Pancreas (tissue), 10 donors: ENCODE measurements around the gene NFIL3. TPM values are rescaled to one million over a fixed set of nuclear protein-coding genes. Genes with fewer than 3 reads are reported as not detected.

ENCODE experiments used
- ATAC-seq, 4 donors: fragments of 200-7000 bp; cut with Tn5 transposase; one replicate each; pipeline versions ENCODE4 v1.8.0 to v1.9.1; 2020; ENCODE audit warnings: mild to moderate bottlenecking in 4 of 4, moderate library complexity in 4 of 4
- DNase-seq, 6 donors: peaks; one replicate each; pipeline ENCODE4 v3.0.0-alpha.2; 2020
- FAIRE-seq: peaks from 2 replicates; lab custom pipeline; 2012; peaks lifted over from hg19 to GRCh38; lab: Jason Lieb, UNC
- H3K27ac ChIP-seq, 4 donors: fragments of 200-600 bp; sonication (generic); 1 replicate in 3 of 4; 2 replicates in 1 of 4; pipeline versions ENCODE4 v1.5.0 to v1.8.0; 2020
- H3K27me3 ChIP-seq, 4 donors: fragments of 200-600 bp; one replicate each; pipeline ENCODE4 v1.8.0; 2021
- H3K36me3 ChIP-seq, 3 donors: fragments of 200-600 bp; sonication (generic) in 1 of 3; one replicate each; pipeline versions ENCODE4 v1.5.0 to v1.8.0; 2020 to 2021
- H3K4me1 ChIP-seq, 3 donors: fragments of 200-600 bp; one replicate each; pipeline ENCODE4 v1.8.0; 2021
- H3K4me3 ChIP-seq, 4 donors: fragments of 200-600 bp; sonication (generic) in 2 of 4; one replicate each; pipeline versions ENCODE4 v1.5.0 to v1.8.0; 2020 to 2021
- H3K9me3 ChIP-seq, 4 donors: fragments of 200-600 bp; one replicate each; pipeline ENCODE4 v1.8.0; 2021
- WGBS, 2 donors: extraction: QIAGEN DNeasy Blood & Tissue Kit; methylation state at CpG; one replicate each; pipeline ENCODE4 v1.1.7; 2013; 5-methylcytosine and 5-hydroxymethylcytosine counted together
- intact Hi-C, 3 donors: fragments of 100-400 bp; cut with DNase I; formaldehyde crosslinking; loops; one replicate each; pipeline versions ENCODE4 v1.11.1 to v1.14.2; 2022
- polyA plus RNA-seq, 2 donors: library from polyadenylated mRNA; stranded (reverse); fragments of 200-250 nt; gene quantifications; one replicate each; pipeline ENCODE4 v1.2.3, GENCODE V29; 2013
- total RNA-seq, 6 donors: library from RNA; stranded (reverse); fragmentation: NEBNext Ultra II Directional in 4 of 6; extraction: Animal tissue kit (Norgen Biotek cat#: 25700) in 4 of 6; gene quantifications; one replicate each; pipeline versions ENCODE4 v1.2.1 to v1.2.4, GENCODE V29; 2021 to 2023
- TF ChIP-seq, protein P1 (sequence below), 4 donors: fragments of 200-600 bp; sonication (generic) in 3 of 4; IDR thresholded peaks; one replicate each; pipeline versions ENCODE4 v1.5.0 to v1.8.0; 2021; ENCODE audit warnings: antibody characterized with exemption in 4 of 4
- donor health status: healthy with polysubstance abuse.
- donor health status: DM: no; HTN: no; CAD: no; lungs with moderate emphysema.
- donor health status: DM: no; HTN: no; CAD: no.
- donor health status: control.
- donor health status: control.
- donor health status: Bipolar disorder and iron deficiency.
- donor health status: DM: yes; HTN: yes; CAD: no.
- donor health status: DM: no; HTN: no; CAD: no.
- donor health status: DM: no; HTN: no; CAD: no.
- donor health status: DM: yes; HTN: yes; CAD: no.

The NFIL3 gene
- total and polyA plus RNA-seq, 8 donors = 6.0 to 24.4 (median 10.8) TPM

DNA sequence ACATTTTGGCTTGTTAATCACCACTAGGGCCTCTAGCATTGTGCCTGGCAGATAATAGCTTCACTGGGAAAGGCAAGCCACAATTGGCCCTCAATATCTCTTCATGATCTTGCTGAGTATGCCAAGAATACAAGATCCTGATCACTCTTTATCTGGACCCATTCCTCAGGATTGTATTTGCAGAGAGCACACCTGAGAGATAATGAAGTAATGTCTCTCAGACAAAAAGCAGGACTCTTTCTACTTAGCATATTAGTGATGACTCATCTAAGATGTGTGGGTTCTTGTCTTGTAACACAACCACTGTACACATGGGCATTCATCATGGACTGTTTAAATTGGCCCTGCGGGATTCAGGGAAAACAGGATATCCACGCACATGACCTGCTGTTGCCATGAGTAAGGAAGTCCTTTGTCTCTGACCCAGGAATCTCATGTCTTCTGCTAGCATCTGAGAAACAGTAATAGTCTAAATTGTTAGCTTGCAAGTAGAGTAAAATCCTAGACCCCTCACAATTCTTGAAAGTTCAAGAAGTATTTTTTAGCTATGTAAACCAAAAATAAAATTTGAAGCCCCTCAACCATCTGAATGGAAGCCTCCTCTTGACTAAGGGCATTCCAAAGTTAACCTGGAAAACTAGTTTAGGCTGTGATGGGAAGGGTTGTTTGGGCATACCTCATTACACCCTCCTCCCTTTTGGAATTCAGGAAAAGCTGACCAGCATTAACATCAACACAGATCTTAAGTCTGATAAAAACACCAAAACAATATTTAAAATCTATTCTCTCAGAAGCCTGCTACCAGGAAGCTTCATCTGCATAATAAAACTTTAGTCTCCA is 28.0 kb upstream of the NFIL3 start:
- TF ChIP-seq, protein P1, sequence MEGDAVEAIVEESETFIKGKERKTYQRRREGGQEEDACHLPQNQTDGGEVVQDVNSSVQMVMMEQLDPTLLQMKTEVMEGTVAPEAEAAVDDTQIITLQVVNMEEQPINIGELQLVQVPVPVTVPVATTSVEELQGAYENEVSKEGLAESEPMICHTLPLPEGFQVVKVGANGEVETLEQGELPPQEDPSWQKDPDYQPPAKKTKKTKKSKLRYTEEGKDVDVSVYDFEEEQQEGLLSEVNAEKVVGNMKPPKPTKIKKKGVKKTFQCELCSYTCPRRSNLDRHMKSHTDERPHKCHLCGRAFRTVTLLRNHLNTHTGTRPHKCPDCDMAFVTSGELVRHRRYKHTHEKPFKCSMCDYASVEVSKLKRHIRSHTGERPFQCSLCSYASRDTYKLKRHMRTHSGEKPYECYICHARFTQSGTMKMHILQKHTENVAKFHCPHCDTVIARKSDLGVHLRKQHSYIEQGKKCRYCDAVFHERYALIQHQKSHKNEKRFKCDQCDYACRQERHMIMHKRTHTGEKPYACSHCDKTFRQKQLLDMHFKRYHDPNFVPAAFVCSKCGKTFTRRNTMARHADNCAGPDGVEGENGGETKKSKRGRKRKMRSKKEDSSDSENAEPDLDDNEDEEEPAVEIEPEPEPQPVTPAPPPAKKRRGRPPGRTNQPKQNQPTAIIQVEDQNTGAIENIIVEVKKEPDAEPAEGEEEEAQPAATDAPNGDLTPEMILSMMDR (IDR thresholded peaks at IDR 0.05) = no peak
- ATAC-seq (no peak), DNase-seq (no peak), FAIRE-seq (no peak)
- H3K9me3 ChIP-seq = no peaks in the 10 kb centered on the region
- intact Hi-C loops = no loop called here
- H3K4me1 ChIP-seq = no peaks in the 10 kb centered on the region
- no peaks in the 10 kb centered on the region for H3K27me3 ChIP-seq
- no peaks in the 10 kb centered on the region for H3K36me3 ChIP-seq
- no peak overlapping the region for H3K27ac ChIP-seq
- H3K4me3 ChIP-seq = no peak overlapping the region
- 88 to 94% methylated on average over 2 of the region's 2 CpGs for WGBS, 2 donors

DNA sequence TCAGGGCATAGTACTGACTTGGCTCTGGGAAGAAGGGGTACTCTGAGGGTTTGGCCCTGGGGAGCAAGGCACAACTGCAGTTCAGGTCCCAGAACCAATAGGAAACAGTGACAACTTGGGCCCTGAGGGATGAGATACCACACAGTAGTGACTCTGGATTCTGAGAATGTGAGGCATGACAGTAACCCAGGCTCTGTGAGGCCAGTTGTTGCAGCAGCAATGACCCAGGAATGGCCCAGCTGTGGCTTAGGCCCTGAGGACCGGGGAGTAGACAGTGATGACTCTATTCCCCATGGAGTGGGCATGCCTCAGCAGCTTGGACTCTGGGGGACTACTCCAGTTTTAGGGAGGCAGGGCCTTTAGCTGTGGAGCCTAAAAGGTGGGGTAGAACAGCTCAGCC is 21.5 kb upstream of the NFIL3 start:
- Histone ChIP-seq H3K9me3 (no peaks in the 10 kb centered on the region), H3K4me1 (no peaks in the 10 kb centered on the region), H3K4me3 (no peak overlapping the region), H3K27me3 (no peaks in the 10 kb centered on the region), H3K27ac (no peak overlapping the region), H3K36me3 (no peaks in the 10 kb centered on the region)
- 74 to 86% methylated on average over 1 of the region's 1 CpG for WGBS, 2 donors
- no peak for ATAC-seq
- no peak for FAIRE-seq
- intact Hi-C loops = no loop called here
- DNase-seq = no peak
- TF ChIP-seq, protein P1 (IDR thresholded peaks at IDR 0.05) = no peak

DNA sequence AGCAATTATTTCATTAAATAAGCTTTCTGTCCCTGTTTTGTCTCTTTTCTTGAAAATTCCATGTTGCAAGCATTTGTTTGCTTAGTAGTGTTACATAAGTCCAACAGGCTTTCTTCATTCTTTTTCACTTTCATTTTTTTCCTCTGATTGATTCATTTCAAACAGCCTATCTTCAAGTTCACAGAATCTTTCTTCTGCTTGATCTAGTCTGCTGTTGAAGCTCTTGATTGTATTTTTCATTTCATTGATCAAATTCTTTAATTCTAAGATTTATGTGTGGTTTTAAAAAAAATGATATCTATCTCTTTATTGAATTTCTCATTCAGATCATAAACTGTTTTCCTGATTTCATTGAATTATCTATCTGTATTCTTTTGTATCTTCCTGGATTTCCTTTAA is 20.4 kb upstream of the NFIL3 start:
- ATAC-seq = no peak
- Histone ChIP-seq H3K36me3 (no peaks in the 10 kb centered on the region), H3K9me3 (no peaks in the 10 kb centered on the region), H3K4me1 (no peaks in the 10 kb centered on the region), H3K27me3 (no peaks in the 10 kb centered on the region), H3K4me3 (no peak overlapping the region), H3K27ac (no peak overlapping the region)
- no peak for FAIRE-seq
- intact Hi-C loops = no loop called here
- TF ChIP-seq, protein P1 (IDR thresholded peaks at IDR 0.05) = no peak
- DNase-seq = no peak

DNA sequence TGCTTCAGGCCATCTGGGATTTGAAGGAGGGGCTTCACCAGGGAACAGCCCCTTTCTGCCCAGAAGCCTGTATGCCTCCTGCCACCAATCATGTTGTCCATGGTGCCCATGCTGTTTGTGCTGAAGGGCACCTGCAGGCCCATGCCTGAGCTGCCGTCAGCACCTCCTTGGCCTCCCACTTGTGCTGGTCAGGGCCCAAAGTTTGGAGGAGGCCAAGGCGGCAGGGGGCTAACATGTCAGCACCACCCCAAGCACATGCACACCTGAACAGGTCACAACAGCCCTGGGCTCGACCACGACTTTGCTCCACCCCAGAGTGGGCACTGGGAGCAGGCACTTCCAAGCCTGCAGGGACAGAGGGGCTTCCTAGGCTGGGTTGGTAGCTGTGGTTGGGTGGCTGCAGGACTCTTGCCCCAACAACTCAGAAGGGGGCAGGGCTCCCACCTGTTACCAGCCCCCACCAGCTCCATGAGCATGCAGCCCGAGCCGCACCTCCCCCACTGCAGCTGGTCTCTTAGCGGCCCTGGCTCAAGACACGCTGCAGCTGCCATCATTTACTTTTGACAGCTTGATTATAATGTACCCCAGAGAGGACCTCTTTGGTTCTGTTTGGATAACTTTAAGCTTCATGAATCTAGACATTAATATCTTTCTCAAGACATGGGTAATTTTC is 19.8 kb upstream of the NFIL3 start:
- WGBS, 2 donors = 70 to 76% methylated on average over 8 of the region's 8 CpGs
- Histone ChIP-seq H3K9me3 (no peaks in the 10 kb centered on the region), H3K27ac (no peak overlapping the region), H3K27me3 (no peaks in the 10 kb centered on the region), H3K4me1 (no peaks in the 10 kb centered on the region), H3K36me3 (no peaks in the 10 kb centered on the region), H3K4me3 (no peak overlapping the region)
- no peak for FAIRE-seq
- ATAC-seq = no peak
- TF ChIP-seq, protein P1 (IDR thresholded peaks at IDR 0.05) = no peak
- DNase-seq = no peak
- intact Hi-C loops = no loop called here

DNA sequence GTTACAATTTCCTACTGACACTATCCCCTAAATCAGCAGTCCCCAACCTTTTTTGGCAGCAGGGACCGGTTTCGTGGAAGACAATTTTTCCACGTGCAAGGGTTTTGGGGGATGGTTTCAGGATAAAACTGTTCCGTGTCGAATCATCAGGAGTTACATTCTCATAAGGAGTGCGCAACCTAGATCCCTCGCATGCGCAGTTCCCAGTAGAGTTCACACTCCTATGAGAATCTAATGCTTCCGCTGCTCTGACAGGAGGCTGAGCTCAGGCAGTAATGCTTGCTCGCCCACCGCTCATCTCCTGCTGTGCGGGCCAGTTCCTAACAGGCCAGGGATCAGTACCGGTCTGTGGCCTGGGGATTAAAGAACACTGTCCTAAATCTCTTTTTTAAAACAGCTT is 13.2 kb upstream of the NFIL3 start:
- intact Hi-C loops = loop anchor here in 2 of 3 donors (10.0 kb wide), 3 partner anchors 248 to 522 kb away; no protein-coding TSS in a partner anchor
- H3K27ac ChIP-seq = no peak overlapping the region
- H3K36me3 ChIP-seq = no peaks in the 10 kb centered on the region
- WGBS, 2 donors = 83 to 87% methylated on average over 13 of the region's 13 CpGs
- ATAC-seq = no peak
- TF ChIP-seq, protein P1 (IDR thresholded peaks at IDR 0.05) = no peak
- no peak for FAIRE-seq
- H3K9me3 ChIP-seq = no peaks in the 10 kb centered on the region
- H3K27me3 ChIP-seq = no peaks in the 10 kb centered on the region
- H3K4me1 ChIP-seq = no peaks in the 10 kb centered on the region
- no peak overlapping the region for H3K4me3 ChIP-seq
- DNase-seq = no peak
